NCI-H2196 (cell line): Measurements from ENCODE around the gene TGIF1.
A peak's percentile ranks its signal among the peaks of the same experiment; 100 is the strongest.

Source experiments
- DNase-seq: peaks from one replicate; lab custom pipeline; 2025; ENCODE audit not compliant: unreplicated experiment; lab: John Stamatoyannopoulos, UW

The TGIF1 gene

DNA sequence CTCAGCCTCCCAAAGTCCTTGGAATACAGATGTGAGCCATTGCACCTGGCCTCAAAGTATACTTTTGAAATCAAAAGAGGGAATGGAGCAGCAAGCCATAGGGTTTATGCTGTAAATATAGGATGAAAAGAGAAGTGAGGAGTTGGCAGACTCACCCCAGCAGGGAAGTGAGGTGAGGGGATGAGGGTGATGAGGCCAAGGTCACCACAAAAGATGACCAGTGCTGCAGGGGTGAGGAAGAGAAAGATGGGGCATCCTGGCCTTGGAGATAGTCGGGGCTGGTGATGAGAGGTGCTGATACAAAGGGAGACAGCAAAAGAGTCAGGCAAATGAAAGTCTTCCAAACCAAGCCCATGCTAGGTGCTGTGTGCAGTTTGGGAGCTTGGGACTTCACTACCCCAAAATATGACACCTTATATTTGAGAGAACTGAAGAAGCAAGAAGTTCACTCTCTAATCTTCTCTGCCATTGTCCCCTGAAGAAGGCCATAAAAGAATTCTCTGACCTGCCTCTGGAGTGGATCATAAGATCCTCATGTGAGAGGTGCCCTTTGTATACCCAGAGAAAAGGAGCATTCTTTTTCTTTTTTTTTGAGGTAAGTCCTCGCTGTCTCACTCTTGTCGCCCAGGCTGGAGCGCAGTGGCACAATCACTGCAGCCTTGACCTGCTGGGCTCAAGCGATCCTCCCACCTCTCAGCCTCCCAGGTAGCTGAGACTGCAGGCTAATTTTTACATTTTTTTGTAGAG is 31.0 kb downstream of the TGIF1 start:
- no peak for DNase-seq

DNA sequence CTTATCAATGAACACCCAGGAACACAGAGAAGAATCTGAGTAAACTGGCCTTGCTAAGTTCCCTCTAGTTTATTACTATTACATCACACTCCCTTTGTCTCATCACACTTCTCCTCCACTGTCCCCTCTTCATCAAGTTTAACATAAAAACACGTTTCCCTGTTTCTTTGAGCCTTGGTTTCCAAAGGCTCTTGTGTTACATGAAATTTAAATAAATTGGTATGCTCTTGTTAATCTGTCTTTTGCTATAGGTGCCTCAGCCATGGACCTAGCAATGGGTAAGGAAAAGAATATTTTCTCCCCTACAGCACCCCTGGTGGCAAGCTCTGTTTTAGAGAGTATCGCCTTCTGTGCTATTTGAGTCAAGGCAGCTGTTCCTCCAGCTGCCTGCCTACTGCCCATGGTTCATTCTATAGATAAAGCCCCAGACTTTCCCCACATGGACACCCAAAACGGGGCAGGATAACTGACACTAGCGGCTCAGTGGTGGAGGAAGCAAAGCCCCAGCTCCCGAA is 31.8 kb downstream of the TGIF1 start:
- no peak for DNase-seq

DNA sequence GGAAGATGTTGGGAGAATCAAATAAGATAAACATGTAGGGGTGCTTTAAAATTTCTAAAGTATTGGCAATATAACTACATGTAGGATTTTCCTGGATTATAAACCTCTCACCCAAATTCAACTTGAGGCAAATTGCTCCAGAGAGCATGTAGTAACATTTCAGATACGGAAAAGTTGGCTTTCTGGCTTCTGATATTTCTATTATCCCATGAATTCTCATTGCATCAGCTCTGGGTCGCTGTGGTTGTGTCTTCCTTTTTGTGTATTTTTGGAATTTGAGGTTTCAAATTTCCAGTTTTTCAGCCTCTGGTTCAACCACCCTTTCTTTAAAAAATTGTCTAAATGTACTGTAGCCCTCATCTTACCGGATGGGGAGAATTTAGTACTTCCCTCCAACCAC is 32.3 kb downstream of the TGIF1 start:
- DNase-seq: no peak

GRCh38 chr18:3485153-3486149 is 35.5 kb downstream of the TGIF1 start:
- no peak for DNase-seq

GRCh38 chr18:3486512-3486911 is 36.5 kb downstream of the TGIF1 start:
- no peak for DNase-seq

DNA sequence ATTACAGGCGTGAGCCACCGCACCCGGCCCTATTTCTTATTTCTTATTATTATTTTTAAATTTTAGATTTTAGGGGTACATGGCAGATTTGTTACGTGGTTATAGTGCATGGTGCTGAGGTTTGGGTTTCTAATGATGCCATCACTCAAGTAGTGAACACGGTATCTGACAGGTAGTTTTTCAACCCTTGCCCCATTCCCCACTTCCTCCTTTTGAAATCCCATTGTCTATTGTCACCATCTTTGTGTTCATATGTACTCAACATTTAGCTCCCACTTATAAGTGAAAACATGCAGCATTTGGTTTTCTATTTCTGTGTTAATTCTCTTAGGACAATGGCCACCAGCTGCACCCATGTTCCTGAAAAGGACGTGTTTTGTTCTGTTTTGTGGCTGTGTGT is 39.5 kb downstream of the TGIF1 start:
- no peak for DNase-seq

- DNase-seq: no peak
Observed at GRCh38 chr18:3491981-3492555, 42.1 kb downstream of the TGIF1 start.

DNA sequence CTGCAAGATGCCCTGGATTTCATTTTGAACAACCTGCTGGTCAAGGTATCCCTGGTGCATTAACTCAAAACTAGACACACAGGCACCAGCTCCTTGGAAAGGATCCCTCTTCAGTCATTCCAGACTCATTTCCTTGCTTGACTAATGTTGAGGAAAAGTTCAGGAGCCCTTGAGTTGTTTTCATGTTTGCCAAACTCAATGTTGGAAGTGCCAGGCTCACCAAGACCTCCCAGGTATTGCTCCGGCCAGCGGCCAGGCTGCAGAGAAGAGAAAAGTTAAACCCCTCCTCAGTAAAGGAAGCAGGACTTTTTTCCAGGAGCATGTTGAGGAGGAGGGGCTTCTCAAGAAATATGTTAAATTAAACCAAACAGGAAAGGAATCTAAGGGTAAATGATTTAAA is 42.7 kb downstream of the TGIF1 start:
- no peak for DNase-seq

DNA sequence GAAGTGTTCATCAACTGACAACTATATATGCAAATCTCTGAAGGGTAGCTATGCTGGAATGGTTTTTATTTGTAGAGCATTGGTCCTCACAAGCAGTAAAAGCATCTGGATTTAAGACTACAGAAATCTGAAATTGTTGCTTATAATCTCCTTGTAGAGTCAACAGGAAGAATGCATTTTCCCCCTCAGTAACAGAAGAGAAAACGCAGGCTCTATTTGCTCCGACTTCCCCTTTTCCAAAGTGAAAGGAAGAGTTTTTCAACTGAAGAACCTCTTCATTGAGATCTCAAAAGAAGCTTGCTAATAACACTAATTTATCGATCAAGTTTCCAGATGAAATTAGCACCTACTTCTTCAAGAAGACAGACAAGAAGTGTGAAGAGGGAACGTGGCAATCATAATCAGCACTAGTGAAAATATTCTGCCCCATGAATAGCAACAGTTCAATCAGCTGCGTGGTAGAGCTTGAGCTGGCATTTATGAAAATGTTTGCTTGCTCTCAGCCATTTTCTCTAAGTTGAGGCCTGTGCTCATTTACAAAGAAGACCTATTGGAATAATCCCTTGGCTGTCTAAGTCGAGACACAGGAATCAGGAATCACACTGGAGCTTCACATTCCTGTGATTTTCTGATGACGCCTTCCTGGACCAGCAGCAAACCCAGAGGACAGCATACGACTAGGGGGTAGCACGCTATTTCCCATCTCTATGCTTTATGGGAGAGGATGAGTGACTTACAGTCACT is 43.7 kb downstream of the TGIF1 start:
- no peak for DNase-seq

- DNase-seq: no peak
Observed at GRCh38 chr18:3494245-3494526, 44.2 kb downstream of the TGIF1 start.

- no peak for DNase-seq
Observed at GRCh38 chr18:3494569-3494968, 44.6 kb downstream of the TGIF1 start.

- no peak for DNase-seq
Observed at GRCh38 chr18:3495691-3496430, 45.9 kb downstream of the TGIF1 start.

DNA sequence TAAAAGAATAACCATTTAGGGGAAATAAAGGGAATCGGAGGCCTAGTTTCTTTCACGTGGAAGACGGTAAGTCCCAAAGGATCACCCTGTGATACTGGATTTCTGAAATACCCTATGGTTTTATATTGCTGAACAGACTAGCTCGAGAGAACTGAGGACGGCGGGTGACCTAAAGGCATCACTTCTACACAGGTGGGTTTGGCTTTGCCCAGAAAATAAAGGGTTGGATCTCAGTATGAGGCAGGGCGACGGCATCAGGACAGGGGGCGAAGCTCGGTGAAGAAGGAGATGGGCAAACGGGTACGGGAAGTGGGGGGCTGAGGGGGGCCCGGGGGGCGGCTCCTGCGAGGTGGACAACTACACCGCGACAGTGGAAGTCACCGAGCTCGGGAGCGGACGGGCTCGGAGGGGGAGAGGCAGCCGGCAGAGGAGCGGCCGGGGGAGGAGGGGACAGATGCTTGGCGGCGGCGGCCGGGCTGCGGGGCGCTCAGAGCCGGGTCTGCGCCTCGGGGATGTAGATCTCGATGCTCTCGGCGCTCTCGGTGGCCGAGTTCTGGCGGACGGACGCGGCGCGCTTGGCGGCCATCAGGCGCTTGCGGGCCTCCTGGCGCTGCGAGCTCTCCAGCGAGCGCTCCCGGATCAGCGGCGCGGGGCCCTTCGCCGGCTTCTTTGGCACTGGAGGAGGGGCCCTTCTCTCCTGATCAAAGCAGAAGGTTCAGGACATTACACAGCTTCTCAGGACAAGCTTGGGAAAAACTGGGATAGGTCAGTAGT is 48.9 kb downstream of the TGIF1 start:
- peak; percentile 81 for DNase-seq

- DNase-seq: peak; percentile 67
Observed at GRCh38 chr18:3499501-3499900, 49.5 kb downstream of the TGIF1 start.

DNA sequence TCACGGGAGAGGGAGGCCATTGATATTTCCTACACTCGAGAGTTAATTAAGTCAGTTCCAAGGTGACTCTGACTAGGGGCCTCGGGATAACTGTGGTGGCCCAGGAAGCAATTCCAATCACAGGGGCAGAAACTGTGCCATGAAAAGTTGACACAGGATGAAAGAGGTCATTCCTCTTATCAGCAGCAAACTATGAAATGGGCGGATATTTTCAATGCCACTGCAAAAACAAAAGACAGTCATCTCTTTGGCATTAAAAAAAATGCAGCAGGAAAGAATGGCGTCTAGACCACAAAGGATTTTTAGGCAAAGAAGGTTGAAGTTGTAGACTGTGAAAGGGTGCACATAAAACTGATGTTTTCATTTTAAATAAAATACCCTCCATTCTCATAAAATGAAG is 50.0 kb downstream of the TGIF1 start:
- DNase-seq: peak; percentile 67

- no peak for DNase-seq
Observed at GRCh38 chr18:3502650-3503049, 52.7 kb downstream of the TGIF1 start.

- no peak for DNase-seq
Observed at GRCh38 chr18:3504637-3505036, 54.7 kb downstream of the TGIF1 start.

DNA sequence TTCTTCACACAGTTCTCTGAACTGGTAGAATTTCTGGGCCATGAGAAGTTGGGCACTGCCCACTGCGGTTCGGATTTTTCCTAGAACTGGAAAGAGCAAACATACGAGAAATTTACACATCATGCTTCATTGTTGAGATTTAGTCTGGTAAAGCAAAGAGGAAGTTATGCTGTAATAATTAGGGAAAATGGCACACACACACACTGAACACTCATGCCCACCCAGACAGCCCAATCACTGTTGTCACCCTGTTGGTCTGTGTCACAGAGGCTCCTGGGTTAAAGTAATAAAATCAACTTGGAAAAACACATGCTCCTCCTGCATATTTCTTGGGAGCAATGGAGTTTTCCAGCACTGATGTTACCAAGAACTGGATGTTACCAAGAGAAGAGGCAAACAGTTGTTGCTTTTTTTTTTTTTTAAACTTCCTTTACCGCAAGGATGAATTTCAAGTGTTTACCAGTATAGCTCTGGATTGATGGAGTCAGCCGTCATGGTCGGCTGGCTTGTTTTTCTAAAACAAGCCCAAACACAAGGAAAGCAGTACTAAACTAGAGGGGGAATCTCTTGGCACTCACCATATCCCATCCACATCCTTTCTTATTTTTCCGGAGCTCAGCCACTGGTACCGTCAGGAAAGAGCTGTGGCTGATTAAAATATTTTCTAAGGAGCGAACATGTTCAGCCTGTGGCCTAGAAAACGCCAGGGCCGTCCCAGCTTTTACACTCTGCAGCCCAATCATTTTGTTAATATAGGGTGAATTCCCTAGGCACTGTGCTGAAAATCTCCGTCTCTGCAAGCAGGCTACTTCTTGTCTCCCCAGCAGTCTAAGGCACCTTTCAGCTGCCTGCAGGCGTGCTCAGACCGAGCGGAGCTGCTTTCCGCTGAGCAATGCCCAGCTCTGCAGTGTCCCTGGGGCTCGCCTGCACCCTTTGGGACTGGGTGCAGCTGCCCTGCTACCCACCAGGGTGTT is 58.9 kb downstream of the TGIF1 start:
- peak; percentile 68 for DNase-seq
